ENCODE results near the gene CERT1. TPM values are rescaled to one million over a fixed set of nuclear protein-coding genes. Genes with fewer than 3 reads are reported as not detected.
"Not testable (repeated sequence)": the region's sequence is repeated elsewhere in the genome, so short reads cannot be mapped to it uniquely, and the experiment has no call there.

Gene CERT1
- total RNA-seq, result 10 to 100 TPM; 23.9 to 24.6 TPM

- POLR2A ChIA-PET, result interaction anchor here (0.6 to 1.1 kb wide), 6 partner anchors 9 to 175 kb away, joined by 3 to 4 read pairs (median 3); partner anchors contain the start of gene HMGCR
These were observed at the start of gene CERT1, which contains the start of gene POLK for GRCh38 chr5:75511435-75512382. CERT1 (minus strand) TSS chr5:75511629; CDS start chr5:75511207, 422 bp downstream. POLK (plus strand) TSS chr5:75511891.

GRCh38 chr5:75560655-75561054 is 49.2 kb upstream of the CERT1 start:
- H3K36me3 Mint-ChIP-seq (ENCODE audit: low read depth), result peaks cover 74% of the 10 kb centered on the region
- DNase-seq; H3K4me3 Mint-ChIP-seq; POLR2A ChIA-PET; CTCF ChIA-PET; intact Hi-C loops (cut with micrococcal nuclease); H3K27ac Mint-ChIP-seq; ATAC-seq; H3K27me3 Mint-ChIP-seq: not testable (repeated sequence)
- H3K9me3 Mint-ChIP-seq, result peaks cover 30% of the 10 kb centered on the region
- H3K4me1 Mint-ChIP-seq (ENCODE audit: low read depth), result peaks cover 25% of the 10 kb centered on the region

More at GRCh38 chr5:75511435-75512382, at the start of gene CERT1, which contains the start of gene POLK:
- H3K4me1 Mint-ChIP-seq (ENCODE audit: low read depth), result peaks cover 45% of the 10 kb centered on the region
- CTCF ChIA-PET, result interaction anchor here (0.9 to 1.2 kb wide), 2 partner anchors 8 to 32 kb away, joined by 3 to 5 read pairs; no protein-coding TSS in a partner anchor
- H3K36me3 Mint-ChIP-seq (ENCODE audit: low read depth), result peaks cover 21% of the 10 kb centered on the region
- peak; percentile 95 for ATAC-seq
- H3K9me3 Mint-ChIP-seq, result peaks cover 3% of the 10 kb centered on the region
- no peaks in the 10 kb centered on the region for H3K27me3 Mint-ChIP-seq
- H3K4me3 Mint-ChIP-seq, result peak within 1 kb of the TSS; percentile 99
- TF ChIP-seq CTCF (IDR thresholded peaks at IDR 0.05), result no peak
- DNase-seq, result peak; percentile 97
- H3K27ac Mint-ChIP-seq, result peak within 1 kb of the TSS; percentile 96
- intact Hi-C loops (cut with micrococcal nuclease), result loop anchor here (5.0 to 10.0 kb wide), 4 partner anchors 56 to 1033 kb away; partner anchors contain the start of gene HMGCR

GRCh38 chr5:75558981-75559632 is 47.7 kb upstream of the CERT1 start:
- Mint-ChIP-seq H3K27me3 (no peaks in the 10 kb centered on the region), H3K27ac (no peak overlapping the region), H3K9me3 (peaks cover 23% of the 10 kb centered on the region), H3K4me1 (ENCODE audit: low read depth) (peaks cover 13% of the 10 kb centered on the region), H3K4me3 (no peak overlapping the region), H3K36me3 (ENCODE audit: low read depth) (peaks cover 69% of the 10 kb centered on the region)
- intact Hi-C loops (cut with micrococcal nuclease), result no loop called here
- ATAC-seq (no peak), DNase-seq (no peak)
- CTCF ChIA-PET, result interaction anchor here (1.7 kb wide), 1 partner anchor 123 kb away, joined by 5 read pairs; no protein-coding TSS in a partner anchor
- POLR2A ChIA-PET, result no interaction called here
- no peak for TF ChIP-seq CTCF (IDR thresholded peaks at IDR 0.05)

GRCh38 chr5:75558221-75558620 is 46.8 kb upstream of the CERT1 start:
- no peak overlapping the region for H3K4me3 Mint-ChIP-seq
- intact Hi-C loops (cut with micrococcal nuclease), result no loop called here
- no peak overlapping the region for H3K27ac Mint-ChIP-seq
- ATAC-seq (no peak), DNase-seq (no peak)
- no peak for TF ChIP-seq CTCF (IDR thresholded peaks at IDR 0.05)
- ChIA-PET POLR2A (no interaction called here), CTCF (interaction anchor here (1.7 kb wide), 1 partner anchor 123 kb away, joined by 5 read pairs; no protein-coding TSS in a partner anchor)
- H3K27me3 Mint-ChIP-seq, result no peaks in the 10 kb centered on the region
- peaks cover 14% of the 10 kb centered on the region for H3K9me3 Mint-ChIP-seq
- peaks cover 11% of the 10 kb centered on the region for H3K4me1 Mint-ChIP-seq (ENCODE audit: low read depth)
- peaks cover 67% of the 10 kb centered on the region for H3K36me3 Mint-ChIP-seq (ENCODE audit: low read depth)

GRCh38 chr5:75553358-75553757 is 41.9 kb upstream of the CERT1 start:
- ATAC-seq (no peak), DNase-seq (no peak)
- ChIA-PET CTCF (no interaction called here), POLR2A (interaction anchor here (1.9 kb wide), 1 partner anchor 17 kb away, joined by 5 read pairs; no protein-coding TSS in a partner anchor)
- TF ChIP-seq CTCF (IDR thresholded peaks at IDR 0.05), result no peak
- Mint-ChIP-seq H3K9me3 (peaks cover 1% of the 10 kb centered on the region), H3K36me3 (ENCODE audit: low read depth) (peaks cover 55% of the 10 kb centered on the region), H3K4me3 (no peak overlapping the region), H3K27me3 (no peaks in the 10 kb centered on the region), H3K4me1 (ENCODE audit: low read depth) (peaks cover 8% of the 10 kb centered on the region), H3K27ac (no peak overlapping the region)
- intact Hi-C loops (cut with micrococcal nuclease), result no loop called here

Measured in activated CD8-positive, alpha-beta T cell treated with anti-CD3 and anti-CD28 coated beads for 36 hours (primary cell).